Measurements from ENCODE around the gene PRTFDC1.
A peak's percentile ranks its signal among the peaks of the same experiment; 100 is the strongest.

PRTFDC1 gene

DNA sequence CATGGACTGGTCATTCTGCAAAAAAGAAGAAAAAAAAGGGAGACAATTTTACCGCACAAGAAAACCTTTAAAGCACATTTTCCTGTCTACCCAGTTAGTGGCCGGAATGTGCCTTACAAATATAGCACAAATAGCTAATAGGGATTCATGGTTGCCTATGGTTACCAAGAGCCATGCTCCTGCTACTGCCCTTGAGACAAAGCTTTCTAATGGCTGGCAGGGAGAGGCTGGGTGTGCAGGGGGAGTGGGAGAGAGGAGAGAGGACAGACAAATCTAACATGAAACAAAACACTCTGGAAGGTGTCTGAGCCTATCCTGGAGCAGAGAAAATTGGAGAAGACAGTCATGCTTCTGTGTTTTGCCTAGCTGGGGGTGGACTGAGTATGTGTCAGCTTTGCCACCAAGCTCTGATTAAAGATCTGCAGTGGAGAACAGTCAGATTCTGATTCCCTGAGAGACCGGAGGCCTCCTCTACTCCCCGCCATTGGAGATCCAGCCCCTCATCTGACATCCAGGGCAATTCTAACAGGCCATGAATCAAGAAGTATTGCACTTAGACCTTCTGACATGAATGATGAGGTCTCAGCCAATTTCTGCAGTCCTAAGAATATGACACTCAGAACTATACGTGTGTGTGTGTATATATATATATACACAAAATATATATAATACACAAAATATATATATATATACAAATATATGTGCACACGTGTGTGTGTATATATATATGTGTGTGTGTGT is 80.2 kb downstream of the PRTFDC1 start:
- no peak for DNase-seq (ENCODE audit: low read depth)

DNA sequence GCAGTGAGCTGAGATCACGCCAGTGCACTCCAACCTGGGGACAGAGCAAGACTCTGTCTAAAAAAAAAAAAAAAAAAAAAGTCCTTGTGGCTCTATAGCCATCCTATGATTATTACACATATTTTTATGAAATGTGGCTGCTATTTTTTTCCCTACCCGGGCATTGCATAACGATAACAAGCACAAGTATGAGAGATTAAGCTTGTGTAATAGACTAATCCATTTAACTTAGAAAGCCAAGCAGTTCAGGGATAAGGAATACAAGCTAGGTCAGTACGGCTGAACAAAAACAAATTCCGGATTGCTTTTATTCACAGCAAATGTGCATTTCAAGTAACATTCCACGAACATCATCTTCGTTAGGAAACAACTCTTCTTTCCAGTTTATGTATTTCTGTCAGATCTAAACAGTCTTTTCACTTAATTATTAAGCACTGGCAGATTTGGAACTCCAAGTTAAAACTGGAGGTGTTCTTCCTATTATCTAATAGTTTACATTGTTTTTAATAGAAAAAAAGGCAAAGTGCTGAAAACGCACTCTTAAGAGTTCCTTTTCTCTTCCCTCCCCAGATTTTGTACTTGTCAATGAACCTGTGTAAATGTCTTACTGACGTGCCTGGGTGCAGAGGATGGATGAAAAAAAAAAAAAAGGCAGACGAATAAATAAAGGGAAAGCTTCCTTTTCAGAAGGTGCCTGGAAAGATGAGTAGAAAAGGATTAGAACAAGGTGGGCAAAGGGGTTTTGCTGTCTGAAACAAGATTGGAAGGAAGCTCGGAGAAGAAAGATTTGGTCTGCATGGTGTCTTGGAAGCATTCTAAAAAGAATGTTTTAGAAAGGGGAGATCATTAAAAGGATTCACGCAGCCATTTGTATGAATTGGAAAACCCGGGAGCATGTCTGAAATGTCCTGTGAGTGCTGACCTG is 81.1 kb downstream of the PRTFDC1 start:
- DNase-seq (ENCODE audit: low read depth): no peak

DNA sequence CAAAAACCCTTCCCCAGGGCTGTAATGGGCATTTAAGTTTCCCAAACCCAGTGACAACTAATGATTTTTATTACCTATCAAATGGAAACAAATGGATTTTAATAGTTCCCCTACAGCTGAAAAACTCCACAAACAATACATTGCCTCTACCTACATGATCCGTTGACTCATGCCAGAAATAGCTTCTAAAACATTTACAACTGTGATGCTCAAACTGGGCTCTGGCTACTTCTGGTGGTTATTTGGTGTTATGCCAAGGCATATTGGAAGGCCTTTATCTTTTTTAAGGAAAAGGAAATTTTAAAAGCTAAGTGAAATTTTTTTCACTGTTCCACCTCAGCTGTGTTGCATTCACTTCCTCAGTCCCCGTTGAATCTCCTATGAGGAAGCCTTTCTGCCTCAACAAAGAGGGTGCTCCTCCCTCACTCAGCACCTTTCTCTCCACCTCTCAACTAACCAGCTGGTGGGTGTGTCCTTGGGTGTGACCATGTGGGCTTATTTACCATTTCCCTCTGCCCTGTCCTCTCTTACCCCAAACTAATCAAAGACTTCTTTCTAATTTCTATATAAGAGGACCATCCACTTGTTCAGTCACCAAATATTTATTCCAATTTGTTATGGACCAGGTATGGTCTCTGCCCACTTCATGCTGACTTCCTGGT is 82.9 kb downstream of the PRTFDC1 start:
- DNase-seq (ENCODE audit: low read depth): peak; percentile 62

DNA sequence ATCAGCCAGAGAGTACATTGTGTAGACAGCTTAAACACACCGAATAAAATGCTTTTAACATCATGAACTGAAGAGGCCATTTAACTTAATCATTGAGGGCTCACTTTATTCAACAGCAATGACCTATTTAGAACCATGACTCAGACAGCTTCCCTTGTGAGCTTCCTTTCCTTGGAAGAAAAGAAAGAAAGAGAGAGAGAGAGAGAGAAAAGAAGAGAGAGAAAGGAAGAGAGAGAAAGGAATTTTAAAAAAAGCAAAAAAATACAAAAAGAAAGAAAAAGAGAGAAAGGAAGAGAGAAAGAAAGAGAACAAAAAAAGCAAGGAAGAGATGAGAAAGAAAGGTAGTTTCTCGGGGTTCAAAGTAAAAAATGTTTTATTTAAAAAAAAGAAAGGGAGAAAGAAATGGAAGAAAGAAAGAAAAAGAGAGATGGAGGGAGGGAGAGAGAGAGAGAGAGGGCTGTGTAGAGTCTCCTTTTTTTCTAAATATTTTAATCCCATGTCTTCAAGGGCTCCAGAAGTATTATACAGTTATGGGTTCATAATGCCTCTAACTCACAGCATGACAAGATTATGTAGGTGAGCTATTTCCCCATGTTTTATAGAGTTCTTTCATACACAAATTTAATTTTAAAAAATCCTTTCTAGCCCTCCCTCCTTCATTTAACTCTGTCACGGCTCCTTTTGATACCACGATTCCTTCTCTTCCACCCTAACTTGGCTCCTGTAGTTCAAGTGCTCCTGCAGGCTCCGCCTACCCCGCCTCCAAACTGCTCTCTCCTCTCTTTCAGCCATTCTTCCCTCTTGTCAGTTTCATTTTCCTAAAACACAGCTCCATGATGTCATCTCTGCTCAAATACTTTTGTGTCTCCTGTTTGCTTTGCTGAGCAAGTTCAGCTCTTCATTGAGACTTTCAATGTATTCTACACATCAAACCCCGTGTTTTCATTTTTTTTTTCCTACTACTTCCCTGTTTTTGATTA is 85.5 kb downstream of the PRTFDC1 start:
- peak; percentile 90 for DNase-seq (ENCODE audit: low read depth)

DNA sequence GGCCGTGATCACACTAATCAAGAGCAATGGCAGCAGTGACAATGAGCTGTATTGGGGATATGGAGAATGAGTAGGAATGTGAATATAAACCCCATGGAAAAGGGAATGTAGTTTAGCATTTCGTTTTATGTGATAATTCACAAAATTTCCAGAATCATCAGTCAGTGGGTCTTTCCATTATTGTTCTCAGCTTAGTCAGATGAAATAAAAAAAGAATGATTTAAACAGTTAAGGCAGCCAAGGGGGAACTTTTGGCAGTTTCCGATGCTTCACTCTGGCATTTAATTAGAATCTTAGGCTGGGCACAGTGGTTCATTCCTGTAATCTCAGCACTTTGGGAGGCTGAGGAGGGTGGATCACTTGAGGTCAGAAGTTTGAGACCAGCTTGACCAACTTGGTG is 86.6 kb downstream of the PRTFDC1 start:
- DNase-seq (ENCODE audit: low read depth): no peak

DNA sequence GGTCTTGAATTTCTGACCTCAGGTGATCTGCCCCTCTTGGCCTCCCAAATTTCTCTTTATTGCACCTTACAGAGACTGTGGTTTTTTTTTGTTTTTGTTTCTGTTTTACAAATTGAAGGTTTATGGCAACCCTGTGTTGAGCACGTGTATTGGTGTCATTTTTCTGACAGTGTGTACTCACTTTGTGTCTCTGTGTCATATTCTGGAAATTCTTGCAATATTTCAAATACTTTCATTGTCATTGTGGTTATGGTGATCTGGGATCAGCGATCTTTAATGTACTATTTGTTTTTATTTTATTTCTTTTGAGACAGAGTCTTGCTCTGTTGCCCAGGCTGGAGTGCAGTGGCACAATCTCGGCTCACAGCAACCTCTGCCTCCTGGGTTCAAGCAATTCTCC is 89.8 kb downstream of the PRTFDC1 start:
- DNase-seq (ENCODE audit: low read depth): peak; percentile 52

DNA sequence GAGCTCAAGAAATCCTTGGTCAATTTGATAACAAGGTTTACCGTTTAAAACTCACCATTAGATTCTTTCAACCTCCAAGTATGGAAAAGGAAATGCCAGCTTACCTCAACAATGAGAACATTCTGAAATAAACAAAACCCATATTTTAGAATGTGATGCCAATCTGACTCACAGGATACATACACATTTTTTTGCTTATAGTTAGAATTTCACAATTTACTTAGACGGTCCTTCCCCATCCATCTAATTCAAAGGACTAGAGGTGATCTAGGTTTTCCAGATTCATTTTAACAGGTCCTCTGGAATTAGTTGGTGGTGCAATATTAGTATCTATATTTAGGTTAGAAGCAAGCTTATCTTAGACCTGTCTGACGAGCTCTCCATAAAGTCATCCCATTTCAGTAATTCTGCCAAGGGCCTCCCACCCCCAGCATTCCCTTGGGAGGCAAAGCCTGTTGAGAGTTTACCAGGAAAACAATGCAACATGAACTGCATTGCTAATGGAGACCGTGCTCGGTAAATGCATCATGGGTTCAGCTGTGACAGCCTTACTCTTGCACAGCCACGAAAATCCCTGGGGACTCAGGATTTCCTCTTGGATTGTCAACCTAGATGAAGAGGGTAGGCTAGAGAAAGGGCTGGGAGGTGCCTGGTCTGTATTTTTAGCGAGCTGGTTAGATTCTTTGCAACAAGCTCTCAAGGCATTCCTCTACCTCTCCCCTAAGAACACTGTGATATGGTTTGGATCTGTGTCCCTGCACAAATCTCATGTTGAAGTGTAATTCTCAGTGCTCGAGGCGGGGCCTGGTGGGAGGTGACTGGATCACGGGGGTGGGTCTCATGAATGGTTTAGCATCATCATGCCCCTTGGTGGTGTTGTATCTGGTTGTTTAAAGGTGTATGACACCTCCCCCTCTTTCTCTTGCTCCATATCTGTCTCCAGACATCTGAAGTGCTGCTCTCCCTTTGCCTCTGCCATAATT is 93.8 kb downstream of the PRTFDC1 start:
- peak; percentile 90 for DNase-seq (ENCODE audit: low read depth)

DNA sequence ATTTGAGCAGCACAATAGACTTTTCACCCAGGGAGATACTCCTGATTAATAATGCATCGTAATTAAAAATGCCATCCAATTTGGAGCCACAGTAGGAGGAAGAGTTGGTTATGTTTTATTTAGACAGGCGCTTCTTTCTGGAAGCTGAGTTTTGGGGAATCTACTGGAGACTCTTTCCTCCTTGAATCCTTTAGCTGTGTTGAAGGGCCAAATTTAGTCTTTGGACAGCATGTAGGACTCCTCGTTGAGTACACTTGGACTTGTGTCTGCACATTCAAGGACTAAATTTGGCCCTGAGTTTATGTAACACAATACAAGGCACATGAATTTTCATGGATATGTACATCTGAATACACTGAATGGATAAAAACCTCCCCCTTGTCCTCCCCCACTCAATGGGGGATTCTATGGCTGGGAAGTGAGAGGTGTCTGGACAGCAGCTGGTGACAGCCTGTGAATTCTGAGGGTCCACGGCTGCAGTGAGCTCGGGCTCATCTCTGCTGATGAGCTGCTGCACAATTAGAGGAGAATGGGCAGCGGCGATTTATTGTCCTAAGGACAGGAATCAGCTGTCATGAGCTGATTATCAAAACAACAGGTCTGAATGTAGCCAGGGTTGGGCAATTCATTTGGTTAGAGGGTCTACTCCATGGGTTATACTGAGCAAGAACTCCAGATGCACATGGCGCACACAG is 95.2 kb downstream of the PRTFDC1 start:
- no peak for DNase-seq (ENCODE audit: low read depth)

DNA sequence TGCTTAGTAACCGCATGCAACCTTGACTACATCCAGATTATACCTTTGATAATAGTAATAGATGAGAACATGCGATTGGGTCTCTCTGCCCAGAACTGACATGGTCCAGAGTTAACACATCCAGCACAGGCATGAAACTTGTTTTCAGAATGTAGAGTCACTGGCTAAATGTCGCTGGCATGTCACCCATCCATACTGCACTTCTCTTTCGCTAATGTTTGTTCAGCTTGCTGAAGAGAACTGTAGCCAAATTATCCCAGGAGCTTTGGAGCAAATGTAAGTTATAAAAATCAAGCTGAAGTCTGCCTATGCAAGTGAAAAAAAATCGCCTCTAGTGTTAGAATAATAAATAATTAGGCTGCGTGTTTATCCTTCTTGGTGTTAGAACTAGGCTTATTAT is 98.2 kb downstream of the PRTFDC1 start:
- no peak for DNase-seq (ENCODE audit: low read depth)

DNA sequence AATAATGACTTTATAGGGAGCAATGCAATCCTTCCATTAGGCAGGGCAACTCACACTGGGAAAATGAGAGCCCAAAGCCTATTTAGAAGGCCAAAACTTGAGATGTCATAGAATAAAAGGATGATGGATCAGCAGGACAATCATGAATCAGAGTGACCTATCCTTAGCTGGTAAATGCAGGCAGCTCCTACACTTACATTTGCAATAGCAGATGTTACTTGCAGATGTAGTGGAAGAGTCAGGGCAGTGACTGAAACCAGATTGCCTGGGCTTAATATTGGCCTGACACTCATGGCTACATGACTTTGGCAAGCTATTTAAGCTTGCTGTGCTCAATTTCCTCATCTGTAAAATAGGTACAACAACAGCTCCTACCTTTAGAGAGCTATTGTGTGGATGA is 98.7 kb downstream of the PRTFDC1 start:
- no peak for DNase-seq (ENCODE audit: low read depth)

DNA sequence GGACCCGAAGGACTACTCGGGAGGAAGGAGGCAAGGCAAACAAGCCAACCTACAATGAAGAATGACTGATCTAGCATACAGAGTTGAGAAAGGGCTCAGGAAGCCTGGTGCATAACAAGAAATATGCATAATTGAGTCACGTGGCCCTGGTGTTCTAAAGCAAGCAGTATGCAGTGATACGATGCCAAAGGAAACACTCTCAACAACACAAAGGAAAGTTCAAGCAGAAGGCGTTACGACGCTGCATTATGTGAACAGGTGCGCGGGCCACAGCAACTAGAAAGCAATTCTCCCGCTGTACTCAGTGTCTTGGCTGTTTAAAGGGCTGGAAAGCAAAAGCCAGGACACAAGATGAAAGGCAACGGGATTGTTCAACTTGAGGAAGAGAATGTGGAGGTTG is 100.8 kb downstream of the PRTFDC1 start:
- DNase-seq (ENCODE audit: low read depth): no peak

DNA sequence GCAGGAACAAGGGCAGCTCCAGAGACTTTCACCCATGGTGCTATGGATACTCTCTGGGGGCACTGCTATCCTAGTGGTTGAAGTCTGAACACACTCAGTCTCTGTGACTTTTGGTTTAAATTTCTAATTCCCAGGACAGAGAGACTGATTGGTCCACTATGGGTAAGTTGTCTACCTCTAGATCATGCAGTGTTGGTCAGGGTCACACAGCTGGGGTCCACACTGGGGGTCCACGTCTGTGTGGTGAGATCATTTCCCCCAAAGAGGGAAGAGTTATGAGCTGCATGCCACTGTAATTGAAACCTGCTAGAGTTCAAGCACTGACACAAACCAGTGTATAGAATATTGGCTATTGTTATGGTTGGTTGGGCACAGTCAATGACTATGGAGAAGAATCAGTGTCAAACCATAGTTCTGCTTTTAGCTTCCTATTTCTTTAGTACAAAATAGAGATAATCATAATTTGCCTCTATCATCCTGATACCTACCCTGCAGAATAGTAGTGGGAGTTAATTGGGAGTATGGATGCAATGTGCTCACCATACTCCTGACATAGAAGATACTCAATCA is 101.6 kb downstream of the PRTFDC1 start:
- no peak for DNase-seq (ENCODE audit: low read depth)

DNA sequence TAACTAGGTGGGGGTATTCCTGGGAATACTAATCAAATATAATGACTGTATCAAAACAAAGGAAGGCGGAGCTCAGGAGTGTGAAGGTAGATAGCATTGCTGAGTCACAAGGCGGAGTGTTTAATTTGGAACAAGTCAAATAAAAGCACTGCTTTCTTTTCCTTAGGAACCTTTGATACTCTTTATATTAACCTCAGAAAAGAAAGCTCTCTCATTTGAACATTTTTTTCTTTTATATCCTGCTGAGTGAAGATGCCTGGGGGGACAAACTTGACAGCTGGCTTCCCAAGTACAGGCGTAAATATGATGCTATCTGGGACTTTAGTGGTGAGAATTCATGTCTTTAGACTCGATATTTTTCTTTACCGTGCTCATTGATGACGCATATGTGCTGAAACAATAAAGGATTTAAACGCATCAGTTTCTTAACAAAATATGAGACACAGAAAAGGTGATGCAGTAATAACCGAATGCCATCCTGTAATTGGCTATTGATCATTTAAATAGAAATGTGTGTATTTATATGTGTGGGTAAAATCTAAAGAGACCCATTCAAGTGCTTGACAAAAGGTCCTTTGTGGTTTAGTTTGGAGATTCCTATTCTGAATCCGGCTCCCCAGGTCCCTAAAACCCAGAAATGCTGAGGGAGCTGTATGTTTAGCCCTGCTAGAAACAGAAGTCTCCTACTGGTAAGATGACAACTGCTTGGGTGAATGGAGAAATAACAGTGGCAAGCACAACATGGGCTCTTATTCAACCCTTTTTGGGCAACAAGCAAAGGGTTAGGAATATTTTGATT is 102.7 kb downstream of the PRTFDC1 start:
- DNase-seq (ENCODE audit: low read depth): no peak

DNA sequence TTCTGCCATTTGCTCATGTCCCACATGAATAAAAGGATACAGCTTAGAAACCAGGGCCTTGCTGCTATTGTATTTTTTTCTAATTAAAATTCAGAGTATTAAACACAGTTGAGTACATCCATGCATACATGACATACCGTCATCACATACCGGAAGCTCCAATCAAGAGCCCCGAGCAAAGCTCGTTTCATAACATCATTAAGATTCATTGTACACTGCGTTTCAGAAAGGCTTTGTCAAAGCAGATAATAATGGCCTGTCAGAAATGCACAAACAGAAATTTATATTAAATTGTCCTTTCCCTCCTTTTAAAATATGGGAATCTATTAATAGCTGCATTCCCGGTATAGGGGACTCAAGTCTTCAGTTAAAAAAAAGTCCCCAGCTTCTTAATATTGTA is 103.4 kb downstream of the PRTFDC1 start:
- no peak for DNase-seq (ENCODE audit: low read depth)

DNA sequence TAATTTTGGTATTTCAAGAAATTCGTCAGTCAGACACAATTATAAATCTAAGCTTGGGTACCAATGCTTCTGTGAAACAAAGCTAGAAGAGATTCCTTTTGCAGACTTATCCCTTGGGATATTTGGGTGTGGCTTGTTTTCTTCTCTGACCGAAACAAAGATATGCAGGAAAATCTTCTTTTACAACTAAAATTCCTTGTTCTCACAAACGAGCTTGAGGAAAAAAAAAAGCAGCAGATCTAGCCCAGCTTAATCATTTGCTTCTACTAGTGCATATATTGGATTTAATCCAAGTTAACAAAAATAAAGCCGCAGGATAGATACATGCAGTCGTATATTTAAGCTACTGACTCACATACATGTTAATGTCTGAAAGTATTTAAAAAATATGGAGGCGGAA is 104.2 kb downstream of the PRTFDC1 start:
- no peak for DNase-seq (ENCODE audit: low read depth)

DNA sequence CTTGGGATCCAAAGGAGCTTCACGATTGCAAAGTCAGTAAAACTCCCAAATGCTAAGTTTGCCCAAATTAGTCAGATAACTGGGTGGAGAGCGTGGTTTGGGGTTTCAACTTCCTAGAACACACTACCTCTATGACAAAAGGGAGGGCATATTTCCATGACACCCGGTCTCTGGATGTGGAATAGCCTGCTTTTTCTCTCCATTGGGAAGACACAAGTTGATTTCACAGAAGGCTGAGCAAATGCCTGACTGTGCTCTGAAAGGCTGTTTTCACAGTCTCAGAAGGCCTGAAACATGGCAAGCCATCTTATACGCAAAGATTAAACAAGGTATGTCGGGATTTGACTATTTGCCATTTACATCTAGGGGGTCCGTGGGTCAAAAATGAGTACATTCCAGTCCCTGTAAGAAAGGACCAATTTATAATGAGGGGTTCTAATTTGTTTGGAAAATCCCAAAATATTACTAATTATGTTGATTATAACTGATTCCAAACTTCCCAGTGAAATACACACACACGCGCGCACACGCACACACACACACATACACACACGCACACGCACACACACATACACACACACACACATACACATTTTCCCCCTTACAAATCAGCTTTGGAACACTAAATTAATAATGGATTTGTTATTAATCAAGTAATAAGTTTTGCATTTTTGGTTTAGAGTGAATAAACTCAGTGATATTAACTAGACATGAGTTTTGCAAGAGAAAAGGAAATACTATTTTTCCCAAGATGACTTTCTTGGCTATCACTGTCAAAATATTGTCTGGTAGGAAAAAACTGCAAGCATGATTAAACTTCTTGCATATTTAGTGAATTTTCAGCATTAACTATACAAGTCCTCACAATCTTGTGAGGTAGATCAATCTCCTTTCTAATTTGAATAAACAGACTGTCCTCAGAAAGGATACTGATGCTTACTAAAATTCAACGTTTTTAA is 105.0 kb downstream of the PRTFDC1 start:
- no peak for DNase-seq (ENCODE audit: low read depth)

DNA sequence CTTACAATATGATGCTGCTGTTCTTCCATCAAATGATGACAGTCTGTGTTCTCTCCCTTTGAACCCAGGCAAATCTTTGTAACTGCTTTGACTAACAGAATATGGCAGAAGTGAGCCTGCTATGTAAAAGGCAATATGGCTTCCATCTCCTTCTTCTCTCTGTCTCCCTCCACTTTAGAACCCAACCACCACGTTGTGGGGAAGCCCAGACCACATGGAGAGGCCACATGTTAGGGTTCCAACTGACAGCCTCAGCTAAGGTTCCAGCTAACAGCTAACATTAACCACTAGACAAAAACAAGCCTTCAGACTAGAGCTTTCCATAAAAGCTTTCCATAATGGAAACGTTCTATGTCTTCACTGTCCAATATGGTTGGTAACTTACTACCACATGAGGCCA is 107.7 kb downstream of the PRTFDC1 start:
- no peak for DNase-seq (ENCODE audit: low read depth)
